Sigmoid colon (tissue), 7 donors: ENCODE results near the gene FBL. TPM values are rescaled to one million over a fixed set of nuclear protein-coding genes. Genes with fewer than 3 reads are reported as not detected.
"Not testable (repeated sequence)": the region's sequence is repeated elsewhere in the genome, so short reads cannot be mapped to it uniquely, and the experiment has no call there.

Experiments used
- DNase-seq: peaks from one replicate; pipeline ENCODE4 v3.0.0-alpha.2; 2019
- H3K27ac ChIP-seq, 4 donors: fragments of 200-600 bp; sonication (generic); one replicate each; pipeline ENCODE4 v1.5.1; 2016 to 2019; ENCODE audit warnings: mild to moderate bottlenecking in 1 of 4
- H3K27me3 ChIP-seq, 3 donors: fragments of 200-600 bp; sonication (generic); one replicate each; pipeline ENCODE4 v1.5.1; 2019; ENCODE audit warnings: mild to moderate bottlenecking in 1 of 3
- H3K36me3 ChIP-seq, 4 donors: fragments of 200-600 bp; sonication (generic); one replicate each; pipeline ENCODE4 v1.5.1; 2016 to 2019
- H3K4me1 ChIP-seq, 4 donors: fragments of 200-600 bp; sonication (generic); one replicate each; pipeline ENCODE4 v1.5.1; 2017 to 2019
- H3K4me3 ChIP-seq, 4 donors: fragments of 200-600 bp; sonication (generic); one replicate each; pipeline ENCODE4 v1.5.1; 2017 to 2019; ENCODE audit warnings: mild to moderate bottlenecking in 2 of 4, moderate library complexity in 1 of 4
- H3K9me3 ChIP-seq, 4 donors: fragments of 200-600 bp in 3 of 4; sonication (generic) in 3 of 4; one replicate each; pipeline versions ENCODE4 v1.5.1 to v1.6.1; 2013 to 2019
- EP300 ChIP-seq, 4 donors: sonication (generic); formaldehyde crosslinking; IDR thresholded peaks; one replicate each; pipeline ENCODE4 v1.6.1; 2017; ENCODE audit warnings: antibody characterized with exemption in 4 of 4
- POLR2A ChIP-seq, 2 donors: fragments of 450-650 bp; IDR thresholded peaks; one replicate each; pipeline ENCODE4 v1.6.1; 2016; ENCODE audit warnings: antibody characterized with exemption in 2 of 2, mild to moderate bottlenecking in 2 of 2, moderate library complexity in 2 of 2
- POLR2AphosphoS5 ChIP-seq, 4 donors: sonication (generic); formaldehyde crosslinking; IDR thresholded peaks; one replicate each; pipeline ENCODE4 v1.6.1; 2017; ENCODE audit warnings: antibody characterized with exemption in 4 of 4
- WGBS, 2 donors: extraction: QIAGEN DNeasy Blood & Tissue Kit; methylation state at CpG; one replicate each; pipeline ENCODE4 v1.1.7; 2013; 5-methylcytosine and 5-hydroxymethylcytosine counted together
- intact Hi-C: fragments of 100-400 bp; cut with DNase I; formaldehyde crosslinking; loops from one replicate; pipeline ENCODE4 v1.15.1; 2023
- polyA plus RNA-seq, 3 donors: library from polyadenylated mRNA; stranded (reverse); fragments of 200-250 nt; gene quantifications; one replicate each; pipeline ENCODE4 v1.2.3, GENCODE V29; 2013
- total RNA-seq, 4 donors: library from RNA; depleted of rRNA; stranded (reverse); fragments of >200 nt; gene quantifications; one replicate each; pipeline ENCODE4 v1.1.0, GENCODE V29; 2016
- TF ChIP-seq, protein P1 (sequence below), 4 experiments: fragments of 450-650 bp in 3 of 4; fragments of 200-600 bp in 1 of 4; IDR thresholded peaks; one replicate each; pipeline ENCODE4 v1.5.1; 2016 to 2019; ENCODE audit warnings: antibody characterized with exemption in 4 of 4, mild to moderate bottlenecking in 3 of 4, moderate library complexity in 2 of 4
- donor health status: healthy with polysubstance abuse.
- donor health status: Bipolar disorder and iron deficiency.
- donor health status: healthy.

Gene FBL
- total and polyA plus RNA-seq, 7 donors: 96.4 to 333 (median 121) TPM

DNA sequence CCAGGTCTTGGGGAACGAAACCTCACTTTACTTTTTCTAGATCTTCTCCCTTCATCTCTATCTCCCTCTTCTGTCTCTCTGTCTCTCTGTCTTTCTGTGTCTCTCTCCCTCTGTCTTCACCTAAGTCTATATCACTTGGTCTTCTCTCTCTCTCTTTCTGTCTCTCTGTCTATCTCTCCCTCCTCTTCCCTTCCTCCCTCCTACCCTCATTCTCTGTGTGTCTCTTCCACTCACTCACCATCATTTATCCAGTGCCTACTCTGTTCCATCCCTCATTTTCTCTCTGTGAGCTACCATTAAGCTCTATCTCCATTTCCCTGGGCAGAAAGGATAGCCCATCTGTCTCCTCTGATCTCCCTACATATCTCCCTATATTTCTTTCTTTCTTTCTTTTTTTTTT lies 32.2 kb upstream of the FBL start:
- Histone ChIP-seq H3K27me3 (peaks cover 0 to 15% (median 0%) of the 10 kb centered on the region in 3 donors), H3K27ac (no peak overlapping the region), H3K4me1 (no peaks in the 10 kb centered on the region), H3K36me3 (no peaks in the 10 kb centered on the region), H3K9me3 (no peaks in the 10 kb centered on the region), H3K4me3 (no peak overlapping the region)
- intact Hi-C loops: no loop called here
- TF ChIP-seq, protein P1, sequence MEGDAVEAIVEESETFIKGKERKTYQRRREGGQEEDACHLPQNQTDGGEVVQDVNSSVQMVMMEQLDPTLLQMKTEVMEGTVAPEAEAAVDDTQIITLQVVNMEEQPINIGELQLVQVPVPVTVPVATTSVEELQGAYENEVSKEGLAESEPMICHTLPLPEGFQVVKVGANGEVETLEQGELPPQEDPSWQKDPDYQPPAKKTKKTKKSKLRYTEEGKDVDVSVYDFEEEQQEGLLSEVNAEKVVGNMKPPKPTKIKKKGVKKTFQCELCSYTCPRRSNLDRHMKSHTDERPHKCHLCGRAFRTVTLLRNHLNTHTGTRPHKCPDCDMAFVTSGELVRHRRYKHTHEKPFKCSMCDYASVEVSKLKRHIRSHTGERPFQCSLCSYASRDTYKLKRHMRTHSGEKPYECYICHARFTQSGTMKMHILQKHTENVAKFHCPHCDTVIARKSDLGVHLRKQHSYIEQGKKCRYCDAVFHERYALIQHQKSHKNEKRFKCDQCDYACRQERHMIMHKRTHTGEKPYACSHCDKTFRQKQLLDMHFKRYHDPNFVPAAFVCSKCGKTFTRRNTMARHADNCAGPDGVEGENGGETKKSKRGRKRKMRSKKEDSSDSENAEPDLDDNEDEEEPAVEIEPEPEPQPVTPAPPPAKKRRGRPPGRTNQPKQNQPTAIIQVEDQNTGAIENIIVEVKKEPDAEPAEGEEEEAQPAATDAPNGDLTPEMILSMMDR (IDR thresholded peaks at IDR 0.05): no peak
- TF ChIP-seq POLR2AphosphoS5 (IDR thresholded peaks at IDR 0.05) (no peak), POLR2A (IDR thresholded peaks at IDR 0.05) (no peak), EP300 (IDR thresholded peaks at IDR 0.05) (no peak)
- 91 to 94% methylated on average over 1 of the region's 1 CpG for WGBS, 2 donors
- no peak for DNase-seq

DNA sequence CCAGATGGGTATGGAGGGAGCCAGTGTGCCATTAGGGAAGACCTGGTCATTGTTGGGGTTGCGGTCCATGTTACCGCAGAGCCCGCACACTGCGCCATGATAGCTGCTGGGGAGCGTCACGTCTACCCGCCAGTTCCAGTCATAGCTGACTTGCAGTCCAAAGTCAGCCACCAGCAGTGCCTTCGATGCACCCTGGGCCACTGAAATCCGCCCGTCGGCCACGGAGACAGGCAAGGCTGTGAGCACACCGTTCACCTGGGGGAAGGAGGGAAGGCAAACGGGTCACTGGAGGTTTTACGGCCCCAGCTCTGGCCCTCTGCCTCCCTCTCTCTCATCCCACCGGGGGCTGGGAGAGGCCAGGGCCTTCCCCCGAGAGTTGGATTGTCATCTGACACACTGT lies 31.8 kb upstream of the FBL start:
- H3K4me3 ChIP-seq, H3K36me3 ChIP-seq, DNase-seq, H3K4me1 ChIP-seq, intact Hi-C loops, H3K27ac ChIP-seq, H3K9me3 ChIP-seq: not testable (repeated sequence)
- 87 to 90% methylated on average over 15 of the region's 17 CpGs for WGBS, 2 donors
- H3K27me3 ChIP-seq: peaks cover 0 to 15% (median 0%) of the 10 kb centered on the region in 3 donors

DNA sequence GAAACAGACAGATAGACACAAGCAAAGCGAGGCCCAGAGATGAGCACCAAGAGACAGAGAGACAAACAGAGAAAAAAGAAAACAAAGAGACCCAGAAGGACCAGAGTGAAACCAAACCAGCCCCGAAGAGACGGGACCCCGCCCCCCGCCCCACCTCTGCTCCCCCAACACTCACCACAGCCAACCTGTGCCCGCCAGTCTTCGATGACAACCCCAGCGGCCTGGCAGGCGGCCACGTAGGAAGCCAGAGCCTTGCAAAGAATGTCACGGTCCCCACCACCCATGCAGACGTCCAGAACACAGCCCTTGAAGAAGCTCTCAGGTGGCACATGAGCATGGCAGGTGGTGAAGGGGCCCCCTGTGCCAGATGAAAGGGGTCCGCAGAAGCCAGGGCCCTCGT lies 31.3 kb upstream of the FBL start:
- H3K27me3 ChIP-seq: peaks cover 0 to 15% (median 0%) of the 10 kb centered on the region in 3 donors
- H3K36me3 ChIP-seq, H3K9me3 ChIP-seq, DNase-seq, H3K4me3 ChIP-seq, intact Hi-C loops, H3K4me1 ChIP-seq, H3K27ac ChIP-seq: not testable (repeated sequence)
- 73 to 82% methylated on average over 14 of the region's 14 CpGs for WGBS, 2 donors

DNA sequence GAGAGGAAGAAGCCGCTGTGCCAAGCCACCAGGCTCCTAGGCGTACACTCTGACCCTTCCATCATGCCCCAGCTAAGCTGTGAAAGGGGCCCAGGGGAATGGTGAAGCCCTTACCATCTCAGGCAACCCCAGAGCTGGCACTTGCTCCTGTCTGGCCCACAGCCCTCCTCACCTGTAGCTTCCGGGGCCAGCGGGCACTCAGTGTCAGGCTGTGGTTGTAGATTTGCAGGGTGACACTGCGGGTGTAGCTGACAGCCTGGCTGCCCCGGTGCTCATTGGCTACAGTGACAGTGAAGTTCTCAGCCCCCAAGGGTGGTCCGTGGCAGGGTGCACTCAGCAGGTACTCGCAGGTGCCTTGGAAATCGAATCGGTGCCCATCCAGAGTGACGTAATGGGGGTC lies 30.3 kb upstream of the FBL start:
- H3K4me1 ChIP-seq, H3K4me3 ChIP-seq, H3K27ac ChIP-seq, DNase-seq, intact Hi-C loops, H3K9me3 ChIP-seq, H3K36me3 ChIP-seq: not testable (repeated sequence)
- WGBS, 2 donors: 92 to 100% methylated on average over 2 of the region's 11 CpGs
- H3K27me3 ChIP-seq: peaks cover 0 to 15% (median 0%) of the 10 kb centered on the region in 3 donors

DNA sequence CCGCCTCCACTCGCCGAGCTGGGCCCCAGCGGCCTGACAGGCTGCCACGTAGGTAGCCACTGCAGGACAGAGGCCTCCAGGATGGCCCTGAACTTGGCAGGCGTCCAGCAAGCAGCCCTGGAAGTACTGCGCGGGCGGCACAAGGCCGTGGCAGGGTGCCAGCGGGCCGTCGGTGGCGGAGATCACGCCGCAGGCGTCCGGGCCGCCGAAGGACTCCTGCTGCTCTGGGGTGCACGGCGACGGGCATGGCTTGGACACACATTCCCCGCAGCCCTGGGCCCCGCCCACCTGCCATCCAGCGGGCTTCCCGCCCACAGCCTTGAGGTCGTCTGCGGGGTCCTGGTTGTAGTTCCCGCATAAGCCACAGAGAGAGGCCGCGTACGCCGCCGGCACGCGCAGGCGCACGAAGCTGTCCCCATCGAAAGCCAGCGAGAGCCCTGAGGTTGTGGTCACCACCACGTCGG lies 29.3 kb upstream of the FBL start:
- WGBS, 2 donors: 71 to 80% methylated on average over 43 of the region's 43 CpGs
- H3K4me3 ChIP-seq, intact Hi-C loops, H3K36me3 ChIP-seq, DNase-seq, H3K27ac ChIP-seq, H3K4me1 ChIP-seq, H3K9me3 ChIP-seq: not testable (repeated sequence)
- H3K27me3 ChIP-seq: peaks cover 0 to 15% (median 0%) of the 10 kb centered on the region in 3 donors

- DNase-seq: no peak
- no peak overlapping the region for H3K4me3 ChIP-seq
- no peaks in the 10 kb centered on the region for H3K4me1 ChIP-seq
- TF ChIP-seq, protein P1 (IDR thresholded peaks at IDR 0.05): no peak
- no peak for TF ChIP-seq POLR2A (IDR thresholded peaks at IDR 0.05)
- TF ChIP-seq EP300 (IDR thresholded peaks at IDR 0.05): no peak
- no peak for TF ChIP-seq POLR2AphosphoS5 (IDR thresholded peaks at IDR 0.05)
- peaks cover 0 to 12% (median 0%) of the 10 kb centered on the region in 3 donors for H3K27me3 ChIP-seq
- H3K9me3 ChIP-seq: no peaks in the 10 kb centered on the region
- H3K27ac ChIP-seq: no peak overlapping the region
- intact Hi-C loops: no loop called here
- no peaks in the 10 kb centered on the region for H3K36me3 ChIP-seq
- WGBS, 2 donors: 88 to 95% methylated on average over 1 of the region's 1 CpG
Observed at GRCh38 chr19:39874404-39874803, 28.2 kb upstream of the FBL start.

DNA sequence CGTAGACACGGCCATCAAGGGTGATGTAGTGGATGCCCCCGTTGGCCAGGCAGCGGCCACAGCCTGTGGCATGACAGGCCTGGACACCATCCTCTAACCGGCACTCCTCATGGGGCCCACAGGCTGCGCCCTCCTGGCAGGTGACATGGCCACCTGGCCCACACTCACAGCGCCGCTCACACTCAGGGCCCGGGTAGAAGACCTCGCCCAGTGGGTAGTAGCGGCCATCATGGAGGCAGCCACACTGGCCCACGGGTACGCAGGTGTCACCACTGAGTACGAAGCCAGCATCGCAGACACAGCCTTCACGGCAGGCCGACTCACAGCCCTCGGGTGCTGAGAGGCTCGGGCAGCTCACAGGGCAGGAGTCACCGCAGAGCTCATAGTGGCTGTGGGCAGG lies 27.2 kb upstream of the FBL start:
- TF ChIP-seq POLR2A (IDR thresholded peaks at IDR 0.05): no peak
- no peak for TF ChIP-seq POLR2AphosphoS5 (IDR thresholded peaks at IDR 0.05)
- TF ChIP-seq EP300 (IDR thresholded peaks at IDR 0.05): no peak
- TF ChIP-seq, protein P1 (IDR thresholded peaks at IDR 0.05): no peak
- Histone ChIP-seq H3K4me1 (no peaks in the 10 kb centered on the region), H3K4me3 (no peak overlapping the region), H3K36me3 (no peaks in the 10 kb centered on the region), H3K27ac (no peak overlapping the region), H3K9me3 (no peaks in the 10 kb centered on the region), H3K27me3 (peaks cover 0 to 6% (median 0%) of the 10 kb centered on the region in 3 donors)
- 95% methylated on average over 20 of the region's 20 CpGs for WGBS, 2 donors
- intact Hi-C loops: no loop called here
- no peak for DNase-seq
